ENCODE data around the gene CDT1.

The CDT1 gene

DNA sequence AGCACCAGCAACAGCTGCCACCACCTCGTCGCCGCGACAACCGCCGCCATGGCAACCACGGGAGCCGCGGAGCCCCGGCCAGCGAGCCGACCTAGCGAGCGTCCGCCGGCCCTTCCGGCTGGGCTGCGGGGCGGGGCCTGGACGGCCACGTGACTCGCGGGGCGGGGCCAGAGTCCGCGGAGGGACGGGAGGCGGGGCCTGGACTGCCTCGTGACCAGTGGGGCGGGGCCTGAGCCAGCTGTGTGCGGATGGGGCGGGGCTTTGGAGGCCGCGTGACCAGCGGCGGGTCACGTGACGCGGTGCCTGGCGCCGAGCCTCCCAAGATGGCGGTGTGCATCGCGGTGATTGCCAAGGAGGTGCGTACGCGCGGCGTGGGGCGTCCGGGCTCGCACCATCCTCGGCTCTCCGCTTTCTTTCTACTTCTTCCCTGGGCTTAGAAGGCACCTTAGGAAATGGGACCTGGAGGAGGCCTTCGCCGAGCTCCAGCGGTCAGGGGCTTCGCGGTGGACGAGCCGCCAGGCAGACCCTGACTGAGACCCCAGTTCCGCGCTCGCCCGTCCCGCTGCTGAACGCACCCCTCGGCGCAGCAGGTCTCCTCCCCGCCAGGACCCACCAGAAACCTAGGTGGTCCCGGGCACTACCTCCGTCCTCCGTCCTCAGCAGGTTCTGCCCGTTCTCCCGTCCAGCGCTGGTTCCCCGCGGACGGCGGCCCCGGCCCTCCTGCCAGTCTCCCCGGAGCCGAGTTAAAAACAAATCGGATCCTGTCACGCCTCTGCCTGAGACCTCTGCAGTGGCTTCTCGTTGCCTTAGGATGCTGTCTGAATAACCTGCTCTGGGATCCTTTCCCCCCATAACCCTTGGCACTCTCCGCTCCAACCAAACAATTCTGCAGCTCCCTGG lies 53.5 kb downstream of the CDT1 start, which contains the start of the genes GALNS and TRAPPC2L:
TSS of gene GALNS (minus strand) at position 120 of the 900 bp plus-strand sequence. CDS start at position 50, 70 bp downstream.
TSS of gene TRAPPC2L (plus strand) at position 300 of the 900 bp plus-strand sequence. CDS start at position 324, 24 bp downstream.
- POLR2A ChIA-PET = interaction anchor here (0.6 kb wide), 2 partner anchors 24 to 268 kb away, joined by 3 to 4 read pairs; no protein-coding TSS in a partner anchor
- CTCF ChIA-PET = interaction anchor here (0.6 to 2.7 kb wide), 25 partner anchors 11 to 384 kb away, joined by 3 to 37 read pairs (median 4); partner anchors contain the start of genes APRT and CDT1
- TF ChIP-seq, protein P1, sequence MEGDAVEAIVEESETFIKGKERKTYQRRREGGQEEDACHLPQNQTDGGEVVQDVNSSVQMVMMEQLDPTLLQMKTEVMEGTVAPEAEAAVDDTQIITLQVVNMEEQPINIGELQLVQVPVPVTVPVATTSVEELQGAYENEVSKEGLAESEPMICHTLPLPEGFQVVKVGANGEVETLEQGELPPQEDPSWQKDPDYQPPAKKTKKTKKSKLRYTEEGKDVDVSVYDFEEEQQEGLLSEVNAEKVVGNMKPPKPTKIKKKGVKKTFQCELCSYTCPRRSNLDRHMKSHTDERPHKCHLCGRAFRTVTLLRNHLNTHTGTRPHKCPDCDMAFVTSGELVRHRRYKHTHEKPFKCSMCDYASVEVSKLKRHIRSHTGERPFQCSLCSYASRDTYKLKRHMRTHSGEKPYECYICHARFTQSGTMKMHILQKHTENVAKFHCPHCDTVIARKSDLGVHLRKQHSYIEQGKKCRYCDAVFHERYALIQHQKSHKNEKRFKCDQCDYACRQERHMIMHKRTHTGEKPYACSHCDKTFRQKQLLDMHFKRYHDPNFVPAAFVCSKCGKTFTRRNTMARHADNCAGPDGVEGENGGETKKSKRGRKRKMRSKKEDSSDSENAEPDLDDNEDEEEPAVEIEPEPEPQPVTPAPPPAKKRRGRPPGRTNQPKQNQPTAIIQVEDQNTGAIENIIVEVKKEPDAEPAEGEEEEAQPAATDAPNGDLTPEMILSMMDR (IDR thresholded peaks at IDR 0.05; ENCODE audit: control extremely low read depth, extremely low read depth, low read depth, missing control alignments) = peak; percentile 2

DNA sequence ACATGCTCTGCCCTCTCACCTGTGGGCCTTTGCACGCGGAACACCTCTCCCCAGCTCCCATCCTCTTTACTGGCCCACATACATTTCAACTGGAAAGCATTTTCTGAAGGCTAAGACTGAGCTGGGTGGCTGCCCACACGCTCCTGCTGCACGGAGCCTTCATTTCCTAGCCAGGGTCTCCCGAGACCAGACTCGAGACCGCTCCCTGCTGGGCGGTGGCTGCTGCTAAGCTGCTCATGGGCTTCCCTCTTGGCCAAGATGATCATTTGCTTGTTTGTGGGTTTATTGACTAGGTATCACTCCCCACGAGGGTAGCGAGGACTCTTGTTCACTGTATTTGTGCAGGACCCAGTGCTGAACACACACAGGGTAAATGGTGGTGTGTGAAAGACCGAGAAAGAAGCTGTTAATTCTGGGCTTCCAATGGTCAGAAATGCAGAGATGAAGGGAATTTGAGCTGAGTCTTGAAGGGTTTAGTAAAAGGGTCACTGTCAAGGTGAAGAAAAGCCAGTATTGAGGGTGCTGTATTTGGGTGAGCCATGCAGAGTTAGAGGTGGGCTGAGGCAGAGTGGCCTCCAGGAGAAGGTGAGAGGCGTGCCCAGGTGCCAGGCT lies 54.2 kb downstream of the CDT1 start:
- CTCF ChIA-PET = interaction anchor here (0.8 to 2.7 kb wide), 27 partner anchors 9 to 383 kb away, joined by 3 to 37 read pairs (median 4); partner anchors contain the start of genes APRT and CDT1
- POLR2A ChIA-PET = interaction anchor here (0.6 kb wide), 1 partner anchor 25 kb away, joined by 3 read pairs; no protein-coding TSS in a partner anchor
- DNase-seq (ENCODE audit: extremely low spot score) = peak; percentile 89
- TF ChIP-seq, protein P1 (IDR thresholded peaks at IDR 0.05; ENCODE audit: control extremely low read depth, extremely low read depth, low read depth, missing control alignments) = peak; percentile 83

More for the DNA sequence above, 53.5 kb downstream of the CDT1 start, which contains the start of the genes GALNS and TRAPPC2L:
- peak; percentile 100 for DNase-seq (ENCODE audit: extremely low spot score)

All from GM10248 (cell line).